Heart left ventricle (tissue), 13 donors: ENCODE measurements around the gene RBP4.

Source experiments
- CTCF ChIP-seq, 12 donors: fragments of 200-600 bp; sonication (generic) in 4 of 12; IDR thresholded peaks; one replicate each; pipeline versions ENCODE4 v1.5.0 to v1.8.0; 2018 to 2022; ENCODE audit warnings: antibody characterized with exemption in 12 of 12, mild to moderate bottlenecking in 5 of 12
- POLR2A ChIP-seq, 2 donors: fragments of 450-650 bp; IDR thresholded peaks; one replicate each; pipeline ENCODE4 v1.6.1; 2017; ENCODE audit warnings: antibody characterized with exemption in 2 of 2, mild to moderate bottlenecking in 2 of 2, moderate library complexity in 2 of 2
- donor health status: ischemic (EF 13 %, LVEDD 7.1; RV severe dilation, severe dysfunction).
- donor health status: DM: no; HTN: yes; CAD: no.
- donor health status: DM: no; HTN: no; CAD: no.
- donor health status: ischemic (EF 25% LVEDD 6.9; RV normal size, moderate dysfunction).
- donor health status: ischemic (EF 25% LVEDD 5.7; RV mildly dilated, moderate dysfunction).
- donor health status: ischemic (EF 35%, LVEDD 5.7; RV mildly dilated, moderate dysfunction).
- donor health status: nonischemic (EF 11% LVEDD 7.7; RV severe dilation, severe dysfunction).
- donor health status: DM: yes; HTN: yes; CAD: no.
- donor health status: PGD.
- donor health status: ischemic (EF 29% LVEDD 5.4; RV normal size, mild dysfunction).
- donor health status: nonischemic (EF 23%, LVEDD 6.1; RV moderate dilation, normal function).

- no peak for TF ChIP-seq CTCF (IDR thresholded peaks at IDR 0.05)
- TF ChIP-seq POLR2A (IDR thresholded peaks at IDR 0.05) = no peak
These were observed 23.5 kb downstream of the RBP4 start for GRCh38 chr10:93577565-93577964.
